Thoracic aorta (tissue), 2 donors: ENCODE results near the gene JMJD1C. TPM values are rescaled to one million over a fixed set of nuclear protein-coding genes. Genes with fewer than 3 reads are reported as not detected.

Experiments used
- ATAC-seq: fragments of 150-250 bp; one replicate; pipeline ENCODE4 v1.8.0; 2017; ENCODE audit warnings: low read depth; ENCODE audit not compliant: insufficient number of reproducible peaks, low FRiP score
- DNase-seq: peaks from one replicate; pipeline ENCODE4 v3.0.0-alpha.2; 2020; ENCODE audit warnings: low spot score
- H3K27ac ChIP-seq, 2 donors: fragments of 200-600 bp; sonication (generic); 1 replicate in 1 of 2; 2 replicates in 1 of 2; pipeline ENCODE4 v1.5.1; 2016; ENCODE audit warnings: mild to moderate bottlenecking in 2 of 2, moderate library complexity in 2 of 2
- H3K27me3 ChIP-seq: fragments of 200-600 bp; sonication (generic); replicated peaks from 2 replicates; pipeline ENCODE4 v1.6.0; 2016; ENCODE audit warnings: mild to moderate bottlenecking; ENCODE audit not compliant: insufficient read depth
- H3K36me3 ChIP-seq: fragments of 200-600 bp; sonication (generic); one replicate; pipeline ENCODE4 v1.5.1; 2016
- H3K4me1 ChIP-seq, 2 donors: fragments of 200-600 bp; sonication (generic); 1 replicate in 1 of 2; 2 replicates in 1 of 2; pipeline versions ENCODE4 v1.5.1 to v1.6.0; 2016; ENCODE audit warnings: low read depth in 2 of 2, mild to moderate bottlenecking in 1 of 2; ENCODE audit not compliant: control insufficient read depth in 1 of 2
- H3K4me3 ChIP-seq: fragments of 200-600 bp; sonication (generic); 2 replicates; pipeline ENCODE4 v1.5.1; 2016; ENCODE audit warnings: mild to moderate bottlenecking
- H3K9me3 ChIP-seq: fragments of 200-600 bp; sonication (generic); 2 replicates; pipeline ENCODE4 v1.5.1; 2016
- total RNA-seq, 2 donors: library from RNA; depleted of rRNA; stranded (reverse); fragments of >200 nt; gene quantifications; one replicate each; pipeline versions ENCODE4 v1.1.0 to v1.2.3, GENCODE V29; 2016
- TF ChIP-seq, protein P1 (sequence below): fragments of 200-600 bp; sonication (generic); IDR thresholded peaks from one replicate; pipeline ENCODE4 v1.5.1; 2019; ENCODE audit warnings: antibody characterized with exemption

The JMJD1C gene
- total RNA-seq, 2 donors from 2014 or later: 95.2 to 215 TPM

DNA sequence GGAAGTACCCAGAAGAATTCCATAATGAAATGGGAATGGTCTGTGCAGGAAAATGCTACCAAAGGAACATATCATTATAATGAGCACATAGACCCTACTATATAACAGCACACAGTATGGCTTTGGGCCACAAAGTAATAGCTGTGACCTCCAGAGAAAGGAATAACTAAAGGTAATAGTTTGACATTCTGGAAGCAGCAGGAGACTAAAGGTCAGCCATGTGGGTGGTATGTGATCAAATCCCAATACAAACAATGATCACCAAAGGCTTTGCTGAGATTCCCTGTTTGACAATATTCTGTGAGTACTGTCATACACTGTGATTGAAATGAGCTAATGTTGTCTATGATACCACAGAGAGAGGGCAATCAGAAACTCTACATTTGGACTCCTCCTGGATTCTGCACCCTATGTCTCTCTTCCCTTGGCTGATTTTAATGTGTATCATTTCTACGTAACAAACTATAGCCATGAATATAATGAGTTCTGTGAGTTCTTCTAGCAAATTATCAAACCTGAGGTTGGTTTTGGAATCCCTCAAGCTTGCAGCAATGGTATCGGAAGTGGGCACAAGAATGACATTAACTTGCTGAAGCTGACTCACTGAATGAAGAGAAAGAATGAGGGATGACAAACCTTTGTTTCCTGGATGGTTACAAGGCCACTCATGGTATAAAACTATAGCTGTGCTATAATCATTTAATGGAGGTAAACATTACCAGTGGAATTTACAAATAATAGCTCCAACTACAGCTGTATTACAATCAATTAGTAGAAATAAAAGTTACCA, 99.6 kb downstream of the JMJD1C start:
- no peak for ATAC-seq
- Histone ChIP-seq H3K27me3 (no peaks in the 10 kb centered on the region), H3K4me1 (no peaks in the 10 kb centered on the region), H3K4me3 (no peak overlapping the region), H3K27ac (no peak overlapping the region), H3K36me3 (no peaks in the 10 kb centered on the region), H3K9me3 (no peaks in the 10 kb centered on the region)
- no peak for DNase-seq
- TF ChIP-seq, protein P1, sequence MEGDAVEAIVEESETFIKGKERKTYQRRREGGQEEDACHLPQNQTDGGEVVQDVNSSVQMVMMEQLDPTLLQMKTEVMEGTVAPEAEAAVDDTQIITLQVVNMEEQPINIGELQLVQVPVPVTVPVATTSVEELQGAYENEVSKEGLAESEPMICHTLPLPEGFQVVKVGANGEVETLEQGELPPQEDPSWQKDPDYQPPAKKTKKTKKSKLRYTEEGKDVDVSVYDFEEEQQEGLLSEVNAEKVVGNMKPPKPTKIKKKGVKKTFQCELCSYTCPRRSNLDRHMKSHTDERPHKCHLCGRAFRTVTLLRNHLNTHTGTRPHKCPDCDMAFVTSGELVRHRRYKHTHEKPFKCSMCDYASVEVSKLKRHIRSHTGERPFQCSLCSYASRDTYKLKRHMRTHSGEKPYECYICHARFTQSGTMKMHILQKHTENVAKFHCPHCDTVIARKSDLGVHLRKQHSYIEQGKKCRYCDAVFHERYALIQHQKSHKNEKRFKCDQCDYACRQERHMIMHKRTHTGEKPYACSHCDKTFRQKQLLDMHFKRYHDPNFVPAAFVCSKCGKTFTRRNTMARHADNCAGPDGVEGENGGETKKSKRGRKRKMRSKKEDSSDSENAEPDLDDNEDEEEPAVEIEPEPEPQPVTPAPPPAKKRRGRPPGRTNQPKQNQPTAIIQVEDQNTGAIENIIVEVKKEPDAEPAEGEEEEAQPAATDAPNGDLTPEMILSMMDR: no peak

DNA sequence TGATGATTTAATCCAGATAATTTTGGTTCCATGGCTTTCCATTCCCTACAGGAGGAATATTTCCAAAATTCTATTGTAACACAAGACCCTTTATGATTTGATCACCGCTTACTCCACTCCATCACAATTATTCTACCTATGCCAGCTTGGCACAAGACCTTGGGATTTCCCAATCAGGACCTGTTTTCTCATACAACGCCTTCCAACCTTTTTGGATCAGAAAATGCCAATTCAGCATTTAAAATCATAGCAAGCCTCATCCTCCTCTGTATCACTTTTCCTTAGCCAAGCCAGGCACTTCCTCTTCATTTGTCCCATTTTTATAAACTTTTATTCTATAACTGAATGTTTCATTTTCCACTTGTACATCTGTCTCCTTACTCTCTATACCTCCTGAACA, 100.9 kb downstream of the JMJD1C start:
- Histone ChIP-seq H3K4me3 (no peak overlapping the region), H3K4me1 (peaks cover 3 to 5% of the 10 kb centered on the region in 2 donors), H3K36me3 (no peaks in the 10 kb centered on the region), H3K9me3 (no peaks in the 10 kb centered on the region), H3K27ac (no peak overlapping the region), H3K27me3 (no peaks in the 10 kb centered on the region)
- ATAC-seq (no peak), DNase-seq (no peak)
- TF ChIP-seq, protein P1: no peak

DNA sequence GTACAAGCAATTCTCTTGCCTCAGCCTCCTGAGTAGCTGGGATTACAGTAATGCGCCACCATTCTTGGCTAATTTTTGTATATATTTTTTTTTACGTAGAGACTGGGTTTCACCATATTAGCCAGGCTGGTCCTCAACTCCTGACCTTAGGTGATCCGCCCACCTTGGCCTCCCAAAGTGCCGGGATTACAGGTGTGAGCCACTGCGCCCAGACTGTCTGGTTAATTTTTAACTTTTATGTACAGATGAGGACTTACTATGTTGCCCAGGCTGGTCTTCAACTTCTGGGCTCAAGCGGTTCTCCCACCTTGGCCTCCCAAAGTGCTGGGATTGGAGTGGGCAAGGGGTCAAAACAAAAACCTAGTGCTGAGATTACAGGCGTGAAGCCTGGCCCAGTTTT, 101.8 kb downstream of the JMJD1C start:
- Histone ChIP-seq H3K4me3 (no peak overlapping the region), H3K9me3 (no peaks in the 10 kb centered on the region), H3K27me3 (no peaks in the 10 kb centered on the region), H3K36me3 (no peaks in the 10 kb centered on the region), H3K27ac (no peak overlapping the region), H3K4me1 (peaks cover 10 to 14% of the 10 kb centered on the region in 2 donors)
- DNase-seq (no peak), ATAC-seq (no peak)
- TF ChIP-seq, protein P1: no peak

DNA sequence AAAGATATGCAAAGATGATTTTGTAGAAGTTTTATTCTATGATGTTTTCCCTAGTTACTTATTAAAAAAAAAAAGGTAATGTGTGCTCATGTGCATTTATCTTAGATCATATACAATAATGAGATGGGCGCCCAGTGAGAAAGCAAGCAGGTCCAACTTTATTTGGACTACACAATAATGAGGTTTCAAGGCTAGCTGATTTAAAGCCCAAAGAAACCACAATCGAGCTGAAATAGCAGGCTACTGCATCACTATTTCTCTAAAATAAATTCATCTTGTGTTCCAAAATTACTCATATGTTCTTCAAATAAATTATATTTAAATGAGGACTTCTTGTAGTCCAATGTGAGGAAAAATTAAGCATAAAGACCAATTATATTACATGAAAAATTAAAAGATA, 110.1 kb downstream of the JMJD1C start:
- Histone ChIP-seq H3K9me3 (no peaks in the 10 kb centered on the region), H3K36me3 (no peaks in the 10 kb centered on the region), H3K4me1 (peaks cover 19 to 35% of the 10 kb centered on the region in 2 donors), H3K27me3 (no peaks in the 10 kb centered on the region), H3K4me3 (no peak overlapping the region), H3K27ac (no peak overlapping the region)
- ATAC-seq (no peak), DNase-seq (no peak)
- TF ChIP-seq, protein P1: no peak

DNA sequence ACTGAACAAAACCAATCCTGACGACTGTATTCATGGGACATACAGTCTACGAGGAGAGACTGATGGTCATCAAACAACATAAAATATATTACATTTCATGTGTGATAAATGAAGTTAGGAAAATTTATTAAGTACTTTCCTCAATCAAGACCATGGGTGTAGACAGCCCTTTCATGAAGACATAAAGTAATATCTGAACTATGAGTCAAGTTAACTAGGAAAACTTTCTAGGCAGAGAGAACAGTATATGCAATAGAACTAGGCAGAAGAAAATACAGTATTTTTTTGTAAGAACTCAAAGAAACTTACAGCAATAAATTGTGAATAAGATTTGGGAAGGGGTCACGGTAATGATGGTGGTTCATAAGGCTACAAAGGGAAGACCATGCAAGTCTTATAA, 112.8 kb downstream of the JMJD1C start:
- Histone ChIP-seq H3K27me3 (no peaks in the 10 kb centered on the region), H3K36me3 (no peaks in the 10 kb centered on the region), H3K4me1 (peaks cover 8 to 12% of the 10 kb centered on the region in 2 donors), H3K27ac (no peak overlapping the region), H3K4me3 (no peak overlapping the region), H3K9me3 (no peaks in the 10 kb centered on the region)
- TF ChIP-seq, protein P1: no peak
- DNase-seq (no peak), ATAC-seq (no peak)
